HUES48 (cell line): ENCODE data around the gene ITPK1.

Source experiments
- H3K27ac ChIP-seq: one replicate; pipeline ENCODE4 v1.7.0; 2013; ENCODE audit warnings: low read depth, low read length, inconsistent platforms
- H3K27me3 ChIP-seq: 2 replicates; pipeline ENCODE4 v1.6.1; 2013; ENCODE audit warnings: mild to moderate bottlenecking, low read length; ENCODE audit not compliant: control insufficient read depth, insufficient read depth
- H3K36me3 ChIP-seq: 2 replicates; pipeline ENCODE4 v1.6.1; 2013; ENCODE audit warnings: low read length; ENCODE audit not compliant: control insufficient read depth, insufficient read depth
- H3K4me1 ChIP-seq: 2 replicates; pipeline ENCODE4 v1.6.1; 2013; ENCODE audit warnings: mild to moderate bottlenecking, low read length; ENCODE audit not compliant: control insufficient read depth, insufficient read depth
- H3K4me3 ChIP-seq: 2 replicates; pipeline ENCODE4 v1.5.1; 2013; ENCODE audit warnings: mild to moderate bottlenecking, low read depth, low read length
- H3K9ac ChIP-seq: 2 replicates; pipeline ENCODE4 v1.6.1; 2013; ENCODE audit warnings: mild to moderate bottlenecking, low read depth, low read length, moderate library complexity
- H3K9me3 ChIP-seq: 2 replicates; pipeline ENCODE4 v1.6.1; 2013; ENCODE audit warnings: low read length; ENCODE audit not compliant: control insufficient read depth, insufficient read depth

Gene ITPK1

DNA sequence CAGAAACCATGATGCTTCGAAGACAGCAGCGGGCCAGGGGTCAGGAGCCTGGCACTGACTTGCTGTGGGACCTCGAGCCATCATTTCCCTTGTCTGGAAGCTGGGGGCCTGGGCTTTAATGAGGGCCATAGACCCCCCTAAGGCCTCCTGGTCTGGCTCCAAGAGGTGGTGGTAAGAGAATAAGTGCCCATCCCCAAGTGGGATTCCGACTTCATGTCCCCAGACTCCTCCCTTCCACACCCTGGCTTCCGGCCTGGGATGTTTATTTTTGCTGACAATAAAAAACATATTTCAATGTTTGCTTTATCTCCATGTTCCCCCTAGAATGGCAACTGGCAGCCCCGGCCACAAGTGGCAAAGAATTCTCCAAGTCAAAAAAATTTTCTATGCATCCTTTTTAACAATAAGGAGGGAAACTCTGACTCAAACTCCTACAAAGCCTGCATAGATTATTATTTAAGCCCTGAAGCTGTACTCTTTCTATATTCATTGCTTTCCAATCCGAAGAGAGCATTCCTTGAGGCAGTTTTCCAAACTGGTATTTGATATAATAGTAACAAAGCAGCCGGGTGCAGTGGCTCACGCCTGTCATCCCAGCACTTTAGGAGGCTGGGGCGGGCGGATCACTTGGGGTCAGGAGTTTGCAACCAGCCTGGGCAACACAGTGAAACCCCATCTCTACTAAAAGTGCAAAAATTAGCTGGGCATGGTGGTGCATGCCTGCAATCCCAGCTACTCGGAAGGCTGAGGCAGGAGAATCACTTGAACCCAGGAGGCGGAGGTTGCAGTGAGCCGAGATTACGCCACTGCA, 84.0 kb downstream of the ITPK1 start:
- Histone ChIP-seq H3K36me3 (no peaks in the 10 kb centered on the region), H3K4me3 (no peak overlapping the region), H3K27me3 (no peaks in the 10 kb centered on the region), H3K4me1 (peaks cover 28% of the 10 kb centered on the region), H3K9ac (no peak overlapping the region), H3K9me3 (no peaks in the 10 kb centered on the region), H3K27ac (no peak overlapping the region)

DNA sequence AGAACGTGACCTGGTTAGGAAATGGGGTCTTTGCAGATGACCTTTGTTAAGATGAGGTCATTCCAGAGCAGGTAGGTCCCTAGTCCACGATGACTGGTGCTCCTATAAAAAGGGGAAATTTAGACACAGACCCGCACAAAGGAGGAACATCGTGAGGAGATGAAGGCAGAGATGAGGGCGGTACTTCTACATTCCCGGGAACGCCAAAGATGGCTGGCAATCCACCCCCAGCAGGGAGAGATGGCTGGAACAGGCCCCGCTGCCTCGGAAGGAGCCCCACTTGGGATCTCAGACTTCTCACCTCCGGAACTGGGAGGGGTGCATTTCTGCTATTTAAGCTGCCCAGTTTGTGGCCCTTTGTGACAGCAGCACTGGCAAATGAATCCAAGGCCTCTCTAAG, 85.0 kb downstream of the ITPK1 start:
- H3K27me3 ChIP-seq = no peaks in the 10 kb centered on the region
- peaks cover 32% of the 10 kb centered on the region for H3K4me1 ChIP-seq
- H3K9me3 ChIP-seq = no peaks in the 10 kb centered on the region
- no peaks in the 10 kb centered on the region for H3K36me3 ChIP-seq
- H3K4me3 ChIP-seq = no peak overlapping the region
- H3K27ac ChIP-seq = no peak overlapping the region
- H3K9ac ChIP-seq = no peak overlapping the region

DNA sequence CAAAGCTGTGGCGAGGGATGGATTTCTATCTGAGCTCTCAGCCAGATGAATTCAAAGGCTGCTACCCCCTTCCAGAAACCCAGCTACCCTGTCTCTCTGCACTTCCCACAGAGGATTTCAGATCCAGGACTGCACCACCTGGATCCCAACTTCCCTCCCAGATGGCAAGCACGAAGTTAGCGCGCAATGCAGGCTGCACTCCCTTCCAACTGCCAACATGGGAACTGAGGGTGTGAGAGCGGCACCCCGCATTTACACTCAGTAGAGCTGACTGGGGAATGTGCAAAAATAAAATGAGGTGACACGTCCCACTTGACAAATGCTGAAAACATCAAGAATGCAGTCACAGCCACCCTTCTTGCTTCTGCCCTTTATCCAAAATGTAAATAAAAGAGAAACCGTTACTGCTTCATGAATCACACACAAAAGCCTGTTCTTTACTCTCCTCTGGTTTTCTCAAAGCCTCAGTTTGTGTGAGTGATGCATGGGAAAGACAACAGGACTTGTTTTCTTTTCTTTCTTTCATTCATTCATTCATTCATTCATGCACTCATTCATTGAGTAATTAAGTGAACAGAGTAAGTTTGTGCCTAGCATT, 85.7 kb downstream of the ITPK1 start:
- no peak overlapping the region for H3K27ac ChIP-seq
- no peak overlapping the region for H3K4me3 ChIP-seq
- no peak overlapping the region for H3K9ac ChIP-seq
- peaks cover 31% of the 10 kb centered on the region for H3K4me1 ChIP-seq
- no peaks in the 10 kb centered on the region for H3K9me3 ChIP-seq
- H3K36me3 ChIP-seq = no peaks in the 10 kb centered on the region
- no peaks in the 10 kb centered on the region for H3K27me3 ChIP-seq

DNA sequence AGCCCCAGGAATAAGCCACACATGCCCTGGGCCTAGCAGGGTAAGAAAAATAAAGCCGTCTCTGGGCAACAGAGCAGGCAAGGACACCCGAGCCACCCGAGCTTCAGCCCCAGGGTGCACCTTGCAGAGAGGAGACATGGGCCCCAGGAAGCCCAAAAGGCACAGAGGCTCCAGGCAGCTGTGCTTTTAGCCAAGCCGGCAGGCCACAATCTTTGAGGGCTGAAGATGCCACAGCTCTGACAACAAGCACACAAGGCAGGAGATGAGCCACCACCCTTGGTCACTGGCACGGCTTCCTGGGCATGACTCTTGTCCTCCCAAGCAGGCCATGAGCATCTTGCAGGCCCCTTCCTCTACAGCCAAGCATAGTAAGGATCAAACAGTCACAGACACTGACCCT, 86.3 kb downstream of the ITPK1 start:
- H3K27ac ChIP-seq = no peak overlapping the region
- H3K9me3 ChIP-seq = no peaks in the 10 kb centered on the region
- H3K9ac ChIP-seq = no peak overlapping the region
- H3K4me1 ChIP-seq = peaks cover 25% of the 10 kb centered on the region
- no peak overlapping the region for H3K4me3 ChIP-seq
- no peaks in the 10 kb centered on the region for H3K36me3 ChIP-seq
- H3K27me3 ChIP-seq = no peaks in the 10 kb centered on the region

DNA sequence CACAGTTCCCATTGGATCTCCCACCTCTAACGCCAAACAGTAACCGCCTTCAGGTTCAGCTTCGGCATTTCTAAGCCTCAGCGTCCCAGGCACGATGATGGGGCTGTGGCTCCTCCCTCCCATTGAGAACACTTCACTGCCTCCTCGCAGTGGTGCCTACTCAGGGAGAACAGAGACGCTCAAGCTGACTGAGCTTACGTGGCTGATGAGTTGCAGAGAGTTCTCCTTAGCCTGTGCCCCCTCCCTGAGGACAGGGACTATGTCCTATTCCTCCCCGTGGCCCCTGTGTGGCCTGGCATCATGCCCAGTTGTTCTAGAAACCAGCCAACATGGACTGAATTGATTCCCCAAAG, 87.0 kb downstream of the ITPK1 start:
- no peak overlapping the region for H3K9ac ChIP-seq
- H3K27ac ChIP-seq = no peak overlapping the region
- H3K36me3 ChIP-seq = no peaks in the 10 kb centered on the region
- H3K27me3 ChIP-seq = no peaks in the 10 kb centered on the region
- H3K9me3 ChIP-seq = no peaks in the 10 kb centered on the region
- no peak overlapping the region for H3K4me3 ChIP-seq
- peaks cover 20% of the 10 kb centered on the region for H3K4me1 ChIP-seq

DNA sequence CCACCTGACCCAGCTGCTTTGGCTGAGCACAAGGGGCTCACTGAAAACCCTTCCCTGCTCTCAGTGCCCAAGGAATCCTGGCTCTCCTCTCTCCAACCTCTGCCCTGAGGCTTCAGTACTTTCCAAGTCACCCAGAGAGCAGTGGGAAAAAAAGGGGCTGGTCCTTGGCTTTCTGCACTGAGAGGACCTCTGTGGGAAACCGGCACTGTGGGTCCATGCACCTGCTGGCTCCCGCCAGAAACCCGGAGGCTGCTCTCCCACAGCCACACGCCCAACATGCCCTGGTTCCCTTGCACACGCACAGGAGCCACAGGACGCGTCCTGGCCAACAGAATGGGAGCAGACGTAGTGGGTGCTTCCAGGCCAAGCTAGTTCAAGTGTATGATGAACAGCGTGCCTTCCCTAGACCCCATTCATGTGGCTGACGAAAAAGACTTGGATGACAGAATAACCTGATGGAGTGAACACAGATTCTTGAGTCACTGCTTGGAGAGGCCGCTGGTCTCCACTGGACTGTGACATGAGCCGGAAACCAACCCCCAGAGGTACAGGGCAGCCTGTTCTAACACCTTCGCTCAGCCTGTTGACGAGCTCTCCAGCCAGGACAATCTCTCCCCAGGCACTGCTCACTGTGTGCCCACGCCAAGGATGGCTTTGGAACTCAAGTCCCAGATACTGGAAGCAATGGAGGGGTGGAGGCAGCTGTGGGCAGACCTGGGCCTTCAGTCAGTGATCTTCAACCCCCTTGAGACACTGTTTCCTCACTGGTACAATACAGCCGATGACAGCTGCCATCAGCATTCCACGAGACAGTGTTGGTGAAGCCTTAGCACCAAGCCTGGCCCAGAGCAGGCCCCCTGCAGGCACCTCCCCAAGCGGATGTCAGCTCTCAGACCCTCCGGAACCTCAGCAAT, 87.7 kb downstream of the ITPK1 start:
- Histone ChIP-seq H3K4me3 (no peak overlapping the region), H3K27me3 (no peaks in the 10 kb centered on the region), H3K9ac (no peak overlapping the region), H3K36me3 (no peaks in the 10 kb centered on the region), H3K27ac (no peak overlapping the region), H3K9me3 (no peaks in the 10 kb centered on the region), H3K4me1 (peaks cover 14% of the 10 kb centered on the region)

DNA sequence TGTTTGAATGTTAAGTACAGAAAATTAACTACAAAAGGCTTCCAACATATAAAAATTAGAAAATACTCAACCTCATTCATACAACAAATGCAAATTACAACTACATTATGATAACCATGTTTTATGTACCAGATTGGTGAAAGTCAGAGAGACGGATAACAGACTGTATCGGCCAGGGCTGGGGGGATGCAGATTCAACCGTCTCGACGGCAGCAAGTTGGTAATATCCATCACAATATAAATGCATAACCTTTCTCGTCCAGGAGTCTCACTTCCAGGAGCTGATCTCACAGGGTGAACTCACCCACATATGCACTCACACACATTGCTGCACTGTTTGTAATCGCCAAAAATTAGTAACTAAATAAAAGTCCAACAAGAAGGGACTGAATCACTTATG, 89.4 kb downstream of the ITPK1 start:
- Histone ChIP-seq H3K36me3 (no peaks in the 10 kb centered on the region), H3K4me1 (0 out of 2 replicates have a peak, but pooled peaks cover 6% of the 10 kb centered on the region), H3K27ac (no peak overlapping the region), H3K4me3 (no peak overlapping the region), H3K9me3 (no peaks in the 10 kb centered on the region), H3K27me3 (no peaks in the 10 kb centered on the region), H3K9ac (no peak overlapping the region)

DNA sequence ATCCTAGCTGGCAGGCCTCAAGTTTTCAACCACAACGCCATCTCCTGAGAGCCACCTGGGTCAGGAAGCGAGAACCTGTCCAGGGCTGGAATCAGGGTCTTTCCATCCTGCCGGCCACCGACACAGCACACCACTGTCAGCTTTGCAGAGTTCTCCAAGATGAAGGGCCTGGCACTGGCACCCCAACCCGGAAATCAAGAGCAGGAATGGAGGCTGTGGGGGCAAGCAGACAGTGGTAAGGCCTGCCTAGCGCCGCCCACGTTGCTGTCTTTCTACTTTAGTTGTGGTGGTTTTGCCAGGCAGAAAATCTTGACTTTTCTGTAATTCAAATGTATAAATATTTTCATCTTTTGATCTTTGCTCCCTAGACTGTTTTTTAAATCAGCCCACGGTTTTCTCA, 90.7 kb downstream of the ITPK1 start:
- Histone ChIP-seq H3K4me1 (0 out of 2 replicates have a peak, but pooled peaks cover 6% of the 10 kb centered on the region), H3K36me3 (no peaks in the 10 kb centered on the region), H3K4me3 (no peak overlapping the region), H3K9me3 (no peaks in the 10 kb centered on the region), H3K27me3 (no peaks in the 10 kb centered on the region), H3K9ac (no peak overlapping the region), H3K27ac (no peak overlapping the region)

DNA sequence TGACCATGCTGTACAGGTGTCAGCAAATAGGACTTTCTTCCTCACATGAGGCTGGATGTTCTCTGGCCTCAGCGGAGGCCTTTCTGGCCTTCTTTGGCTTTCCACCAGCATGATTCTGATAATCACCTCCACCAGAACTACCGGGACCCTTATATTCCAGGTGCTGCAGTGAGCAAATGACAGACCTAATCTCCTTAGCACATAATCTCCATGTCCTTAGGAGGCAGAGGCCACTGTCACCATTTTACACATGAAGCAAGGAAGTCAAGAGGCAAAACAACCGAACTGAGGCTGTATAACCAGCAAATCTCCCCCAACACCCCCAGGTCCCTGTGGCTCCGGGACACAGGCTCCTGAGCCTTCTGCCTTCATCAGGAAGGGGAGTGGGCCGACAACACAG, 91.2 kb downstream of the ITPK1 start:
- Histone ChIP-seq H3K4me1 (0 out of 2 replicates have a peak, but pooled peaks cover 6% of the 10 kb centered on the region), H3K9me3 (no peaks in the 10 kb centered on the region), H3K36me3 (no peaks in the 10 kb centered on the region), H3K27me3 (no peaks in the 10 kb centered on the region), H3K4me3 (no peak overlapping the region), H3K27ac (no peak overlapping the region), H3K9ac (no peak overlapping the region)

GRCh38 chr14:93023802-93024434, 91.8 kb downstream of the ITPK1 start:
- Histone ChIP-seq H3K9me3 (no peaks in the 10 kb centered on the region), H3K4me3 (no peak overlapping the region), H3K36me3 (no peaks in the 10 kb centered on the region), H3K9ac (no peak overlapping the region), H3K4me1 (0 out of 2 replicates have a peak, but pooled peaks cover 6% of the 10 kb centered on the region), H3K27ac (no peak overlapping the region), H3K27me3 (no peaks in the 10 kb centered on the region)
